K562 (cell line): ENCODE data around the gene FANCC. TPM values are rescaled to one million over a fixed set of nuclear protein-coding genes. Genes with fewer than 3 reads are reported as not detected.
A peak's percentile ranks its signal among the peaks of the same experiment; 100 is the strongest.

Source experiments
- ATAC-seq: fragments of 200-7000 bp; cut with Tn5 transposase; 3 replicates; pipeline ENCODE4 v1.9.1; 2020; ENCODE audit warnings: moderate library complexity
- BruUV-seq: library from RNA; stranded (reverse); fragments of 400-500 nt; replicated peaks from 2 replicates; lab custom pipeline; 2021; lab: Mats Ljungman, UMichigan
- CTCF ChIA-PET: fragments of 300-600 bp; formaldehyde crosslinking; extraction: SDS; loops from one replicate; lab custom pipeline; 2021; ENCODE audit warnings: low intra/inter-chr PET ratio; lab: Yijun Ruan, JAX
- POLR2A ChIA-PET: fragments of 300-600, 350-650 bp; sonication (Branson Sonifier 250); formaldehyde crosslinking; extraction: SDS; loops from one replicate; lab custom pipeline; 2021; ENCODE audit warnings: antibody characterized with exemption, inconsistent platforms; lab: Yijun Ruan, JAX
- DNase-seq, 4 experiments: peaks; one replicate each; pipeline versions ENCODE4 v3.0.0 to v3.0.0-alpha.2; 2011 to 2018; ENCODE audit warnings: low spot score in 3 of 4, mixed read lengths in 3 of 4; ENCODE audit errors: extremely low read depth in 1 of 4
- FAIRE-seq: peaks from 2 replicates; lab custom pipeline; 2011; peaks lifted over from hg19 to GRCh38; lab: Jason Lieb, UNC
- H2AFZ ChIP-seq: 2 replicates; pipeline ENCODE4 v1.6.0; 2011; ENCODE audit warnings: low read depth, low read length, control low read depth, inconsistent platforms
- H3K27ac ChIP-seq: fragments of 200-600 bp; 3 replicates; pipeline ENCODE4 v1.8.0; 2011; ENCODE audit warnings: low read depth, mild to moderate bottlenecking, control low read depth, inconsistent platforms, low read length, moderate library complexity, mixed read lengths; ENCODE audit errors: extremely low read depth
- H3K27me3 ChIP-seq, 2 experiments: fragments of 300-600 bp in 1 of 2; 2 replicates in 1 of 2; 3 replicates in 1 of 2; pipeline versions ENCODE4 v1.6.0 to v1.8.0; 2011; ENCODE audit warnings: inconsistent platforms in 2 of 2, low read length in 2 of 2, mild to moderate bottlenecking in 1 of 2, mixed read lengths in 1 of 2, moderate library complexity in 1 of 2; ENCODE audit not compliant: control insufficient read depth in 2 of 2, insufficient read depth in 2 of 2
- H3K36me3 ChIP-seq: fragments of 300-600 bp; 3 replicates; pipeline ENCODE4 v1.8.0; 2011; ENCODE audit warnings: mild to moderate bottlenecking, low read length, inconsistent platforms; ENCODE audit not compliant: control insufficient read depth, insufficient read depth
- H3K4me1 ChIP-seq, 2 experiments: fragments of 200-600 bp in 1 of 2; replicated peaks in 1 of 2; 2 replicates in 1 of 2; 3 replicates in 1 of 2; pipeline versions ENCODE4 v1.5.1 to v1.8.0; 2011; ENCODE audit warnings: inconsistent platforms in 2 of 2, low read length in 2 of 2, mild to moderate bottlenecking in 1 of 2, mixed read lengths in 1 of 2, moderate library complexity in 1 of 2; ENCODE audit not compliant: control insufficient read depth in 2 of 2, insufficient read depth in 2 of 2
- H3K4me2 ChIP-seq: 2 replicates; pipeline ENCODE4 v1.6.1; 2011; ENCODE audit warnings: low read length, control low read depth, inconsistent platforms, mixed read lengths; ENCODE audit not compliant: insufficient read depth
- H3K4me3 ChIP-seq: fragments of 200-600 bp; sonication (generic), shearing (Covaris generic); 2 replicates; pipeline ENCODE4 v1.5.1; 2016; ENCODE audit warnings: control low read depth, inconsistent platforms
- H3K79me2 ChIP-seq: fragments of 200-600 bp; 3 replicates; pipeline ENCODE4 v1.8.0; 2011; ENCODE audit warnings: low read length, inconsistent platforms; ENCODE audit not compliant: control insufficient read depth, insufficient read depth
- H3K9ac ChIP-seq, 2 experiments: 2 replicates each; pipeline versions ENCODE4 v1.6.0 to v1.6.1; 2011; ENCODE audit warnings: low read depth in 2 of 2, low read length in 2 of 2, control low read depth in 1 of 2, inconsistent platforms in 1 of 2, mild to moderate bottlenecking in 1 of 2, mixed read lengths in 1 of 2; ENCODE audit not compliant: insufficient read depth in 1 of 2
- H3K9me1 ChIP-seq: one replicate; pipeline ENCODE4 v1.6.0; 2011; ENCODE audit warnings: inconsistent platforms, mild to moderate bottlenecking, low read length, moderate library complexity; ENCODE audit not compliant: control insufficient read depth, insufficient read depth
- H3K9me3 ChIP-seq: replicated peaks from 2 replicates; pipeline ENCODE4 v1.5.1; 2011; ENCODE audit warnings: low read depth, low read length, inconsistent platforms; ENCODE audit not compliant: control insufficient read depth, insufficient read depth
- H4K20me1 ChIP-seq: replicated peaks from 2 replicates; pipeline ENCODE4 v1.6.1; 2011; ENCODE audit warnings: low read length, inconsistent platforms, mixed read lengths; ENCODE audit not compliant: control insufficient read depth, insufficient read depth
- C11orf30 ChIP-seq: fragments of 450-650 bp; IDR thresholded peaks from 2 replicates; pipeline ENCODE4 v1.6.1; 2016; ENCODE audit warnings: low read depth, mild to moderate bottlenecking
- DMBX1 ChIP-seq: fragments of 250-450 bp; sonication (Bioruptor Pico); IDR thresholded peaks from 2 replicates; pipeline ENCODE4 v1.8.0; 2022; ENCODE audit warnings: inconsistent platforms, mild to moderate bottlenecking, moderate library complexity, borderline replicate concordance
- EWSR1 ChIP-seq: fragments of 450-650 bp; IDR thresholded peaks from 2 replicates; pipeline ENCODE4 v1.6.1; 2018; ENCODE audit warnings: borderline replicate concordance, mild to moderate bottlenecking, low read depth, moderate library complexity; ENCODE audit not compliant: partially characterized antibody
- HNRNPUL1 ChIP-seq: fragments of 200-400 bp; formaldehyde crosslinking; IDR thresholded peaks from 2 replicates; pipeline ENCODE4 v1.6.1; 2017; ENCODE audit warnings: low read length
- KLF13 ChIP-seq: fragments of 450-650 bp; IDR thresholded peaks from 2 replicates; pipeline ENCODE4 v1.6.1; 2016; ENCODE audit warnings: missing genetic modification characterization, low read depth, mild to moderate bottlenecking, missing compliant biosample characterization, moderate library complexity, borderline replicate concordance
- MAFF ChIP-seq: IDR thresholded peaks from 2 replicates; pipeline ENCODE4 v1.6.1; 2012; ENCODE audit warnings: low read length, improper control_type of control experiment
- MAFK ChIP-seq: IDR thresholded peaks from 2 replicates; pipeline ENCODE4 v1.6.1; 2011; ENCODE audit warnings: low read length, improper control_type of control experiment
- MGA ChIP-seq: fragments of 450-650 bp; IDR thresholded peaks from 2 replicates; pipeline ENCODE4 v1.6.1; 2016; ENCODE audit warnings: mild to moderate bottlenecking, moderate library complexity
- WHSC1 ChIP-seq: IDR thresholded peaks from one replicate; pipeline ENCODE4 v1.6.1; 2012; ENCODE audit warnings: low read length, control low read depth, inconsistent platforms
- ZNF280B ChIP-seq: fragments of 250-450 bp; sonication (Bioruptor Pico); IDR thresholded peaks from 2 replicates; pipeline ENCODE4 v1.5.1; 2021; ENCODE audit warnings: mild to moderate bottlenecking
- ZNF316 ChIP-seq: fragments of 450-650 bp; IDR thresholded peaks from 2 replicates; pipeline ENCODE4 v1.6.1; 2016
- WGBS: fragments of 100-300 bp; shearing (Covaris generic); methylation state at CpG from one replicate; pipeline ENCODE4 v1.1.6; 2016; ENCODE audit warnings: low coverage, mixed read lengths; ENCODE audit not compliant: insufficient coverage; ENCODE audit errors: missing lambda C conversion rate; 5-methylcytosine and 5-hydroxymethylcytosine counted together
- in situ Hi-C: fragments of 300-500 bp; cut with MboI; formaldehyde crosslinking; loops from 4 replicates; pipeline ENCODE4 v1.15.0; 2018; ENCODE audit warnings: inconsistent platforms, mixed read lengths
- intact Hi-C: fragments of 100-400 bp; cut with micrococcal nuclease; formaldehyde crosslinking; loops from 2 replicates; pipeline ENCODE4 v1.14.2; 2022
- polyA plus RNA-seq, 8 experiments: library from polyadenylated mRNA; depleted of rRNA in 4 of 8; stranded (reverse) in 5 of 8; unstranded in 3 of 8; fragments of >200 nt; fragmentation: Nextera tagmentation in 2 of 8; fragmentation: Illumina TruSeq in 1 of 8; extraction: Ambion mirVana in 2 of 8; extraction: Trizol in 1 of 8; gene quantifications; 2 replicates each; pipeline versions ENCODE4 v1.2.1 to v1.2.3, GENCODE V29; 2011 to 2014; ENCODE audit warnings: inconsistent platforms in 1 of 8, missing spikeins in 1 of 8
- total RNA-seq, 7 experiments: library from RNA; depleted of rRNA in 6 of 7; stranded (reverse); fragments of >200 nt in 6 of 7; fragmentation: Illumina TruSeq in 2 of 7; extraction: Trizol in 2 of 7; gene quantifications; 2 replicates each; pipeline versions ENCODE4 v1.2.1 to v1.2.3, GENCODE V29; 2011 to 2021; ENCODE audit warnings: low replicate concordance in 1 of 7

Gene FANCC
- total and polyA plus RNA-seq, 9 of the 15 experiments (the other 6 are each of a cell fraction or from before 2014, with no cell fraction given) = 4.6 to 18.4 (median 14.2) TPM

GRCh38 chr9:95332860-95333259, 15.4 kb upstream of the FANCC start:
- no peak overlapping the region for H3K9ac ChIP-seq
- no peak overlapping the region for H3K4me3 ChIP-seq
- ChIA-PET CTCF (no interaction called here), POLR2A (interaction anchor here (0.5 to 1.5 kb wide), 3 partner anchors 9 to 652 kb away, joined by 3 to 4 read pairs (median 3); no protein-coding TSS in a partner anchor)
- no peaks in the 10 kb centered on the region for H3K9me1 ChIP-seq
- H3K9me3 ChIP-seq = no peaks in the 10 kb centered on the region
- in situ Hi-C loops (no loop called here), intact Hi-C loops (no loop called here)
- ATAC-seq (no peak; the same call in 2 of the 3 replicates), FAIRE-seq (peak; percentile 65), DNase-seq (no peak)
- H3K27me3 ChIP-seq = peaks cover 0 to 14% of the 10 kb centered on the region in 2 experiments; a peak in 2 of 5 replicates
- no peaks in the 10 kb centered on the region for H3K79me2 ChIP-seq
- no peaks in the 10 kb centered on the region for H3K36me3 ChIP-seq
- BruUV-seq = no TSS peak
- H2AFZ ChIP-seq = no peak overlapping the region
- 0% methylated on average over 2 of the region's 2 CpGs for WGBS
- no peaks in the 10 kb centered on the region for H3K4me1 ChIP-seq
- no peak overlapping the region for H3K4me2 ChIP-seq
- H3K27ac ChIP-seq = no peak overlapping the region
- no peaks in the 10 kb centered on the region for H4K20me1 ChIP-seq
- TF ChIP-seq EWSR1 = no peak
- TF ChIP-seq HNRNPUL1 = no peak
- peak; percentile 88 for TF ChIP-seq C11orf30
- TF ChIP-seq MAFK = peak; percentile 64
- TF ChIP-seq MGA = no peak
- TF ChIP-seq ZNF280B (CRISPR knock-in tag) = no peak
- TF ChIP-seq DMBX1 = no peak
- TF ChIP-seq ZNF316 = peak; percentile 95
- peak; percentile 69 for TF ChIP-seq MAFF
- no peak for TF ChIP-seq WHSC1
- no peak for TF ChIP-seq KLF13 (tag)
